ENCODE results near the gene BCL2. TPM values are rescaled to one million over a fixed set of nuclear protein-coding genes. Genes with fewer than 3 reads are reported as not detected.

Gene BCL2
- total RNA-seq, 1 experiment from 2014 or later: 2.5 TPM

DNA sequence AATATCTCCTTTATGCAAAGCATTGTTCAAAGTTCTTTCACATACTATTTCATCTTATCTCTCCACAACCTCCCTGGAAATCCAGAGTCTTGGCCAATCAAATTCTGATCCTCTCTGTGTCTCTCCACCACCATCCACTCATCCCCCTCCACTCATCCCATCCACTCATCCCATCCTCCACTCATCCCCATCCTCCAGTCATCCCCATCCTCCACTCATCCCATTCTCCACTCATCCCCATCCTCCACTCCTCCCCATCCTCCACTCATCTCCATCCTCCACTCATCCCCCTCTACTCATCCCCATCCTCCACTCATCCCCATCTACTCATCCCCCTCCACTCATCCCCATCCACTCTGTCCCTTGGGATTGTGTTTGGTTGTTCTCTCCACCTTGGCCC lies 101.1 kb downstream of the BCL2 start:
- Histone ChIP-seq H4K20me1 (ENCODE audit: insufficient read depth) (no peaks in the 10 kb centered on the region), H3K36me3 (ENCODE audit: control insufficient read depth in 1 of 2, insufficient read depth in 2 of 2, low read length in 2 of 2) (no peaks in the 10 kb centered on the region), H3K4me3 (replicated peaks in 1 of 2; ENCODE audit: low read depth in 1 of 2, low read length in 2 of 2) (no peak overlapping the region), H3K9ac (ENCODE audit: low read length) (no peak overlapping the region), H3K27ac (ENCODE audit: low read depth, low read length) (no peak overlapping the region), H3K79me2 (ENCODE audit: insufficient read depth, low read length) (no peaks in the 10 kb centered on the region), H3K4me1 (ENCODE audit: control insufficient read depth in 1 of 2, insufficient read depth in 2 of 2, low read length in 2 of 2) (peaks cover 3 to 6% of the 10 kb centered on the region in 2 experiments; a peak in 2 of 4 replicates), H3K9me2 (ENCODE audit: insufficient read depth) (no peaks in the 10 kb centered on the region), H3K9me3 (ENCODE audit: control insufficient read depth in 1 of 2, insufficient read depth in 1 of 2, low read depth in 1 of 2, low read length in 2 of 2) (no peaks in the 10 kb centered on the region), H2AFZ (ENCODE audit: low read depth, low read length, poor library complexity, severe bottlenecking) (no peak overlapping the region), H3K27me3 (ENCODE audit: insufficient read depth, low read length) (no peaks in the 10 kb centered on the region), H3K4me2 (ENCODE audit: low read length) (no peak overlapping the region)
- ChIA-PET POLR2A (no interaction called here), CTCF (no interaction called here), RAD21 (ENCODE audit: low non-redundant PET in 1 of 2, low total read pairs in 2 of 2, uncharacterized antibody in 2 of 2, unreplicated experiment in 2 of 2) (no interaction called here)
- no TSS peak for BruUV-seq (replicated peaks)
- no peak for ATAC-seq
- intact Hi-C loops (cut with micrococcal nuclease): no loop called here
- TF ChIP-seq SIN3A (IDR thresholded peaks at IDR 0.05; ENCODE audit: low read depth) (no peak), CBX3 (IDR thresholded peaks at IDR 0.05; ENCODE audit: low read depth) (no peak), EZH2 (IDR thresholded peaks at IDR 0.05) (no peak)
- TF ChIP-seq, protein P1, sequence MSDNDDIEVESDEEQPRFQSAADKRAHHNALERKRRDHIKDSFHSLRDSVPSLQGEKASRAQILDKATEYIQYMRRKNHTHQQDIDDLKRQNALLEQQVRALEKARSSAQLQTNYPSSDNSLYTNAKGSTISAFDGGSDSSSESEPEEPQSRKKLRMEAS (IDR thresholded peaks at IDR 0.05): no peak
- TF ChIP-seq, protein P2, sequence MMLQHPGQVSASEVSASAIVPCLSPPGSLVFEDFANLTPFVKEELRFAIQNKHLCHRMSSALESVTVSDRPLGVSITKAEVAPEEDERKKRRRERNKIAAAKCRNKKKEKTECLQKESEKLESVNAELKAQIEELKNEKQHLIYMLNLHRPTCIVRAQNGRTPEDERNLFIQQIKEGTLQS (IDR thresholded peaks at IDR 0.05): no peak
- no peak for DNase-seq (ENCODE audit: low read depth, low spot score)

DNA sequence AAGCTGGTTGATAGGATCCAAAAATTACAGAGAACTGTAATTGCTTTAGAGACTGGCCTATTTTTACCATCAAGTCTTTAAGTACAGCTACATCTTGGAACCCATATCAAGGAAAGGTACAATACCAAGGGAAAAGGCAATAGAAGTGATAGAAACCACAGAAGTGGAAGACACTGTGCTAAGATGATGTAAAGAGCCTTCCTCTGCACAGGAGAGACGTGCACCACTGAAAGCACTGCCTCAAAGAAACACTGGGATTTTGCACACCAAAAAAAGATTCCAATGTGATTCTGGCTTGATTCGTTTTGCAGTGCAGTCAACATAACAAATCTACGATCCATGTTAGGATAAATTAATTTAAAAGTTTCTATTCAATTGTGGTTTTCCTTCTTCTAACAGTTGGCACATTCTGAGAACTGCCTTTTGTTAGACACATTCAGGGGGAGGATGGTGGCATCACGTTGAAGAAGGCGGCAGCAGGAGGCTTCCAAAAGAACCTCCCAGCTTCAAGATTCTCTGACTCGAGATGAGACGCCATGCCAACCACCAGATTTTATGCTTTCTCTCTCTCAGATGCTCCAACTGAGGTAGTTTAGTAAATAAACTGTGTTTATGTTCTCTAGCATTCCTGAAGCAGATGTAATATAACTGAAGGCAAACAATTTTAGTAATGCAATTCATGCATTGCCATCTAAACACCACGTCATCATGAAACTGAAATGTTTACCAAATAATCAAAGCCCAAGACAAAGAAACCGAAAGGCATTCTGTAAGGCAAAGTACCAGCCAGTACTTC lies 102.9 kb downstream of the BCL2 start:
- ChIA-PET POLR2A (no interaction called here), RAD21 (ENCODE audit: low non-redundant PET in 1 of 2, low total read pairs in 2 of 2, uncharacterized antibody in 2 of 2, unreplicated experiment in 2 of 2) (no interaction called here), CTCF (no interaction called here)
- no peaks in the 10 kb centered on the region for H3K9me3 ChIP-seq (ENCODE audit: control insufficient read depth in 1 of 2, insufficient read depth in 1 of 2, low read depth in 1 of 2, low read length in 2 of 2)
- no TSS peak for BruUV-seq (replicated peaks)
- H3K9me2 ChIP-seq (ENCODE audit: insufficient read depth): no peaks in the 10 kb centered on the region
- ATAC-seq: no peak
- no peaks in the 10 kb centered on the region for H3K79me2 ChIP-seq (ENCODE audit: insufficient read depth, low read length)
- no peaks in the 10 kb centered on the region for H3K27me3 ChIP-seq (ENCODE audit: insufficient read depth, low read length)
- H3K4me3 ChIP-seq (replicated peaks in 1 of 2; ENCODE audit: low read depth in 1 of 2, low read length in 2 of 2): no peak overlapping the region
- no peaks in the 10 kb centered on the region for H4K20me1 ChIP-seq (ENCODE audit: insufficient read depth)
- no peak for DNase-seq (ENCODE audit: low read depth, low spot score)
- H3K4me2 ChIP-seq (ENCODE audit: low read length): no peak overlapping the region
- intact Hi-C loops (cut with micrococcal nuclease): no loop called here
- H3K27ac ChIP-seq (ENCODE audit: low read depth, low read length): no peak overlapping the region
- H2AFZ ChIP-seq (ENCODE audit: low read depth, low read length, poor library complexity, severe bottlenecking): no peak overlapping the region
- H3K36me3 ChIP-seq (ENCODE audit: control insufficient read depth in 1 of 2, insufficient read depth in 2 of 2, low read length in 2 of 2): no peaks in the 10 kb centered on the region
- no peaks in the 10 kb centered on the region for H3K4me1 ChIP-seq (ENCODE audit: control insufficient read depth in 1 of 2, insufficient read depth in 2 of 2, low read length in 2 of 2)
- H3K9ac ChIP-seq (ENCODE audit: low read length): no peak overlapping the region
- no peak for TF ChIP-seq SIN3A (IDR thresholded peaks at IDR 0.05; ENCODE audit: low read depth)
- TF ChIP-seq CBX3 (IDR thresholded peaks at IDR 0.05; ENCODE audit: low read depth): no peak
- no peak for TF ChIP-seq EZH2phosphoT487 (IDR thresholded peaks at IDR 0.05; ENCODE audit: borderline replicate concordance)
- TF ChIP-seq, protein P3, sequence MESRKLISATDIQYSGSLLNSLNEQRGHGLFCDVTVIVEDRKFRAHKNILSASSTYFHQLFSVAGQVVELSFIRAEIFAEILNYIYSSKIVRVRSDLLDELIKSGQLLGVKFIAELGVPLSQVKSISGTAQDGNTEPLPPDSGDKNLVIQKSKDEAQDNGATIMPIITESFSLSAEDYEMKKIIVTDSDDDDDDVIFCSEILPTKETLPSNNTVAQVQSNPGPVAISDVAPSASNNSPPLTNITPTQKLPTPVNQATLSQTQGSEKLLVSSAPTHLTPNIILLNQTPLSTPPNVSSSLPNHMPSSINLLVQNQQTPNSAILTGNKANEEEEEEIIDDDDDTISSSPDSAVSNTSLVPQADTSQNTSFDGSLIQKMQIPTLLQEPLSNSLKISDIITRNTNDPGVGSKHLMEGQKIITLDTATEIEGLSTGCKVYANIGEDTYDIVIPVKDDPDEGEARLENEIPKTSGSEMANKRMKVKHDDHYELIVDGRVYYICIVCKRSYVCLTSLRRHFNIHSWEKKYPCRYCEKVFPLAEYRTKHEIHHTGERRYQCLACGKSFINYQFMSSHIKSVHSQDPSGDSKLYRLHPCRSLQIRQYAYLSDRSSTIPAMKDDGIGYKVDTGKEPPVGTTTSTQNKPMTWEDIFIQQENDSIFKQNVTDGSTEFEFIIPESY (IDR thresholded peaks at IDR 0.05; ENCODE audit: extremely low read depth, insufficient replicate concordance, low read length): no peak
- no peak for TF ChIP-seq CEBPB (IDR thresholded peaks at IDR 0.05; ENCODE audit: low read depth)
- no peak for TF ChIP-seq SP1 (IDR thresholded peaks at IDR 0.05; ENCODE audit: low read depth)
- TF ChIP-seq RAD21 (IDR thresholded peaks at IDR 0.05; ENCODE audit: low read depth): no peak
- TF ChIP-seq YY1 (IDR thresholded peaks at IDR 0.05; ENCODE audit: extremely low read depth, insufficient replicate concordance, low read depth, low read length): no peak
- TF ChIP-seq ZFX (IDR thresholded peaks at IDR 0.05): no peak
- no peak for TF ChIP-seq FOSL1 (IDR thresholded peaks at IDR 0.05; ENCODE audit: low read depth)
- TF ChIP-seq SRF (IDR thresholded peaks at IDR 0.05; ENCODE audit: low read depth): no peak
- no peak for TF ChIP-seq EGR1 (IDR thresholded peaks at IDR 0.05; ENCODE audit: low read depth)
- TF ChIP-seq, protein P4, sequence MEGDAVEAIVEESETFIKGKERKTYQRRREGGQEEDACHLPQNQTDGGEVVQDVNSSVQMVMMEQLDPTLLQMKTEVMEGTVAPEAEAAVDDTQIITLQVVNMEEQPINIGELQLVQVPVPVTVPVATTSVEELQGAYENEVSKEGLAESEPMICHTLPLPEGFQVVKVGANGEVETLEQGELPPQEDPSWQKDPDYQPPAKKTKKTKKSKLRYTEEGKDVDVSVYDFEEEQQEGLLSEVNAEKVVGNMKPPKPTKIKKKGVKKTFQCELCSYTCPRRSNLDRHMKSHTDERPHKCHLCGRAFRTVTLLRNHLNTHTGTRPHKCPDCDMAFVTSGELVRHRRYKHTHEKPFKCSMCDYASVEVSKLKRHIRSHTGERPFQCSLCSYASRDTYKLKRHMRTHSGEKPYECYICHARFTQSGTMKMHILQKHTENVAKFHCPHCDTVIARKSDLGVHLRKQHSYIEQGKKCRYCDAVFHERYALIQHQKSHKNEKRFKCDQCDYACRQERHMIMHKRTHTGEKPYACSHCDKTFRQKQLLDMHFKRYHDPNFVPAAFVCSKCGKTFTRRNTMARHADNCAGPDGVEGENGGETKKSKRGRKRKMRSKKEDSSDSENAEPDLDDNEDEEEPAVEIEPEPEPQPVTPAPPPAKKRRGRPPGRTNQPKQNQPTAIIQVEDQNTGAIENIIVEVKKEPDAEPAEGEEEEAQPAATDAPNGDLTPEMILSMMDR (IDR thresholded peaks at IDR 0.05 in 2 of 3, conservative IDR thresholded peaks at IDR 0.05 in 1 of 3; ENCODE audit: borderline replicate concordance in 1 of 3, insufficient read depth in 1 of 3, low read depth in 2 of 3, low read length in 2 of 3): no peak
- no peak for TF ChIP-seq EZH2 (IDR thresholded peaks at IDR 0.05)
- TF ChIP-seq, protein P1 (IDR thresholded peaks at IDR 0.05): no peak
